Measurements from ENCODE around the gene C2orf42. TPM values are rescaled to one million over a fixed set of nuclear protein-coding genes. Genes with fewer than 3 reads are reported as not detected.

C2orf42 gene
- total RNA-seq, 1 experiment from 2014 or later: 15.3 TPM

DNA sequence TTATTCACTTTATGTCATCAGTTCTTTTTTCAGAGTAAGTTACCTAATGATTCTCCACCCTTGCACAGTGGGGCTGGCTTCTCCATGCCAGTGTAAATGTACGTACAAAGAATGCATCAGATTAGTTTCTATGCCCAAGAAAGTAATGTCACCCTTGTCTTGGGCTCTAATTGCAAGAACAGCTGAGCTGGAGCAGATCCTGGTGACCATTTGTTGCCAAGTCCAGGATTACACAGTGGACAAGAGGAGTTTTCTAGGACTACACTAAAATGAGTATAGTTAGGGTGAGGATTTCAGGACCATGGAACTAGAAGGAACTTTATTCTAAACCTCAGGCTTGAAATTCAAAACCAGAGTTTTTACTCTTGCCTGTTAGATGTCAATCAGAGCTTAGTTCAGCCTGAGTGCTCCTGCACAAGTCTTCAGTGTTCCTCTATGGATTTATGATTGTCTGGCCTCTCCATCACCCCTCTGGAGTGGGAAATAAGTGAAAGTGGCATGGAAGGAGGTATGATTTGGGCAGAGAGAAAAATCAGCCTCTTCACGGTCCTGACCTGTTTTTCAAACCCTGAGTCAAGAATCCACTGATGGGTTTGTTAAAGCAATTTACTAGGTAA, 73.8 kb downstream of the C2orf42 start:
- no peak overlapping the region for H3K27ac ChIP-seq (ENCODE audit: low read depth, low read length, poor library complexity, severe bottlenecking)
- H3K36me3 ChIP-seq (ENCODE audit: insufficient read depth, low read length, poor library complexity, severe bottlenecking): no peaks in the 10 kb centered on the region
- peaks cover 14% of the 10 kb centered on the region for H3K4me1 ChIP-seq (ENCODE audit: insufficient read depth, low read length, poor library complexity, severe bottlenecking)
- ChIA-PET POLR2A (ENCODE audit: low non-redundant PET) (no interaction called here), CTCF (no interaction called here)
- no peak overlapping the region for H3K4me3 ChIP-seq (ENCODE audit: low read depth, low read length, poor library complexity, severe bottlenecking)
- no peaks in the 10 kb centered on the region for H3K27me3 ChIP-seq (replicated peaks; ENCODE audit: insufficient read depth, low read depth, low read length, poor library complexity)
- TF ChIP-seq, protein P1, sequence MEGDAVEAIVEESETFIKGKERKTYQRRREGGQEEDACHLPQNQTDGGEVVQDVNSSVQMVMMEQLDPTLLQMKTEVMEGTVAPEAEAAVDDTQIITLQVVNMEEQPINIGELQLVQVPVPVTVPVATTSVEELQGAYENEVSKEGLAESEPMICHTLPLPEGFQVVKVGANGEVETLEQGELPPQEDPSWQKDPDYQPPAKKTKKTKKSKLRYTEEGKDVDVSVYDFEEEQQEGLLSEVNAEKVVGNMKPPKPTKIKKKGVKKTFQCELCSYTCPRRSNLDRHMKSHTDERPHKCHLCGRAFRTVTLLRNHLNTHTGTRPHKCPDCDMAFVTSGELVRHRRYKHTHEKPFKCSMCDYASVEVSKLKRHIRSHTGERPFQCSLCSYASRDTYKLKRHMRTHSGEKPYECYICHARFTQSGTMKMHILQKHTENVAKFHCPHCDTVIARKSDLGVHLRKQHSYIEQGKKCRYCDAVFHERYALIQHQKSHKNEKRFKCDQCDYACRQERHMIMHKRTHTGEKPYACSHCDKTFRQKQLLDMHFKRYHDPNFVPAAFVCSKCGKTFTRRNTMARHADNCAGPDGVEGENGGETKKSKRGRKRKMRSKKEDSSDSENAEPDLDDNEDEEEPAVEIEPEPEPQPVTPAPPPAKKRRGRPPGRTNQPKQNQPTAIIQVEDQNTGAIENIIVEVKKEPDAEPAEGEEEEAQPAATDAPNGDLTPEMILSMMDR (conservative IDR thresholded peaks at IDR 0.05; ENCODE audit: low read depth, low read length): no peak
- TF ChIP-seq EZH2 (IDR thresholded peaks at IDR 0.05; ENCODE audit: borderline replicate concordance, low read depth, low read length, poor library complexity, severe bottlenecking): no peak
- no TSS peak for BruUV-seq (replicated peaks)
- intact Hi-C loops (cut with micrococcal nuclease; ENCODE audit: unreplicated experiment): no loop called here
- no peaks in the 10 kb centered on the region for H3K9me3 ChIP-seq (ENCODE audit: low read depth, low read length, poor library complexity, severe bottlenecking)
- no peak for DNase-seq (ENCODE audit: low spot score)

DNA sequence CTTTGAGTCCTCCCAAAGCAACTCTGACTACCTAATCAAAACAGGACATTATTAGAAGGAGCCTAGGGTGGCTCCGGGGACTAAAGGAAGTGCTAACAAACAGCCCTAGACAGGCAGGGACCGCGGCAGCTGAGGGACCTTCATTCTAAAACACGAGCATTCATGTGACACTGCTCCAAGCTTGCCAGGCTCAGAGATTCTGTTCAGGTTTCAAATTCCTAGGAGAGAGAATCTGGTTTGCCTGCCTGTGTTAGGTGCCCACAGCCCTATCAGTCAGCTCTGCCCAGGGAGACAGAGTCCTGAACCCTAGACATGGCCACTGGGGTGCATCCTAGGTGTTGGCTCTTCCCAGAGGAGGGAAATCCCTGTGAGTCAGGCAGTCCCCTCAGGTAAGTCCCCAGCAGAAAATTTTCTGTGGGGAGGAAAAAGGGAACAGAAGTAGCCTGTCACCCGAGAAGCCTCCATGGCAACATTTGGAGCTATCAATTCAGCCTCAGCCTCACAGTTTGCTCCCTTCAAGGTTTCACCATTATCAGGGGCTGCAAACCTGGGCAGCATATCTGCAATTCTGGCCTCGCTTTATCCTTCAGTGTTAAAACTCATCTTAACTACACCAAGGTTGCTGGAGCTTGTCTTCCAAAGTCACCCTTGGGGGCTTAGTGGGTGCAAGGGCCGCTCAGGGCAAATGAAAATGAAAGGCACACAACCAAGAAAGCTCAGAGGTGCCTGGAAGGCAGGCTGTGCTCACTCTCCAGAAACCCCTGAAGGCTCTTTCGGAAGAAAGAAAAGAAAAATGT, 75.0 kb downstream of the C2orf42 start:
- no peak for DNase-seq (ENCODE audit: low spot score)
- POLR2A ChIA-PET (ENCODE audit: low non-redundant PET): interaction anchor here (0.6 kb wide), 1 partner anchor 39 kb away, joined by 4 read pairs; no protein-coding TSS in a partner anchor
- BruUV-seq (replicated peaks): no TSS peak
- Histone ChIP-seq H3K27me3 (replicated peaks; ENCODE audit: insufficient read depth, low read depth, low read length, poor library complexity) (no peaks in the 10 kb centered on the region), H3K36me3 (ENCODE audit: insufficient read depth, low read length, poor library complexity, severe bottlenecking) (no peaks in the 10 kb centered on the region), H3K4me3 (ENCODE audit: low read depth, low read length, poor library complexity, severe bottlenecking) (no peak overlapping the region), H3K27ac (ENCODE audit: low read depth, low read length, poor library complexity, severe bottlenecking) (no peak overlapping the region), H3K9me3 (ENCODE audit: low read depth, low read length, poor library complexity, severe bottlenecking) (no peaks in the 10 kb centered on the region), H3K4me1 (ENCODE audit: insufficient read depth, low read length, poor library complexity, severe bottlenecking) (peaks cover 18% of the 10 kb centered on the region)
- CTCF ChIA-PET: interaction anchor here (0.6 kb wide), 1 partner anchor 8 kb away, joined by 3 read pairs; no protein-coding TSS in a partner anchor
- TF ChIP-seq, protein P1 (conservative IDR thresholded peaks at IDR 0.05; ENCODE audit: low read depth, low read length): no peak
- TF ChIP-seq EZH2 (IDR thresholded peaks at IDR 0.05; ENCODE audit: borderline replicate concordance, low read depth, low read length, poor library complexity, severe bottlenecking): no peak
- intact Hi-C loops (cut with micrococcal nuclease; ENCODE audit: unreplicated experiment): no loop called here

DNA sequence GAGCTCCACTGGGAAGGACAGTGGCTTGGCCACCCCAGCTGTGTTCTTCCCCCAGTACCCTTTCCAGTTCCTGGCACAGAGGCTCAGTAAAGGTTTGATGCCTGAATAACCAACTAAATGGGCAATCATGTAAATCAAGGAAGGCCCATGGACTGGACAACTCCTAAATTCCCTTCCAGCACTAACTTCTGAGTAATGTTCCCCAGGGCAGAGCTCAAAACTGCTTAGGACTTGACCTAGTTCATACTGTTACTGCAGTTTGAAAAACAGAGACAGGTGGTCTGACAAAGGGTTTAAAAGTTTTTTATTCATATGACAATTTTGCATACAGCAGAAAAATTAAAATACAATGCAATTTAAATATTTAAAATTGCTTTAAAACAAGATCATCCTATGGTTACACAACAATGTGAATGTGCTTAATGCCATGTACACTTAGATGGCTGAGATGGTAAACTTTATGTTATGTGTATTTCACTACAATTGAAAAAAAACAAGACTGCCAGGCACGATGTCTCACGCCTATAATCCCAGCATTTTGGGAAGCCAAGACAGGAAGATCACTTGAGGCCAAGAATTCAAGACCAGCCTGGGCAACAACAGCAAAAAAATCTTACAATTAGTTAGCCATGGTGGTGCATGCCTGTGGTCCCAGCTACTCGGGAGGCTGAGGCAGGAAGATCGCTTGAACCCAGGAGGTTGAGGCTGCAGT, 77.3 kb downstream of the C2orf42 start:
- no TSS peak for BruUV-seq (replicated peaks)
- no peak for DNase-seq (ENCODE audit: low spot score)
- intact Hi-C loops (cut with micrococcal nuclease; ENCODE audit: unreplicated experiment): no loop called here
- H3K9me3 ChIP-seq (ENCODE audit: low read depth, low read length, poor library complexity, severe bottlenecking): no peaks in the 10 kb centered on the region
- H3K27ac ChIP-seq (ENCODE audit: low read depth, low read length, poor library complexity, severe bottlenecking): no peak overlapping the region
- ChIA-PET POLR2A (ENCODE audit: low non-redundant PET) (interaction anchor here (0.6 kb wide), 1 partner anchor 15 kb away, joined by 3 read pairs; no protein-coding TSS in a partner anchor), CTCF (no interaction called here)
- TF ChIP-seq, protein P1 (conservative IDR thresholded peaks at IDR 0.05; ENCODE audit: low read depth, low read length): no peak
- no peak for TF ChIP-seq EZH2 (IDR thresholded peaks at IDR 0.05; ENCODE audit: borderline replicate concordance, low read depth, low read length, poor library complexity, severe bottlenecking)
- H3K4me3 ChIP-seq (ENCODE audit: low read depth, low read length, poor library complexity, severe bottlenecking): no peak overlapping the region
- peaks cover 13% of the 10 kb centered on the region for H3K4me1 ChIP-seq (ENCODE audit: insufficient read depth, low read length, poor library complexity, severe bottlenecking)
- no peaks in the 10 kb centered on the region for H3K36me3 ChIP-seq (ENCODE audit: insufficient read depth, low read length, poor library complexity, severe bottlenecking)
- no peaks in the 10 kb centered on the region for H3K27me3 ChIP-seq (replicated peaks; ENCODE audit: insufficient read depth, low read depth, low read length, poor library complexity)

Data from A673 (cell line).